Activated CD4-positive, alpha-beta T cell treated with anti-CD3 and anti-CD28 coated beads, Interleukin-2, Interleukin-4, amounts not matched to agents 100 ng/mL and 50 ng/mL, durations not matched to agents 16 hours and 8 hours (primary cell): ENCODE measurements around the gene SCN8A.
A peak's percentile ranks its signal among the peaks of the same experiment; 100 is the strongest.
"Not testable (repeated sequence)": the region's sequence is repeated elsewhere in the genome, so short reads cannot be mapped to it uniquely, and the experiment has no call there.

Experiments
- DNase-seq: peaks from one replicate; pipeline ENCODE4 v3.0.0-alpha.2; 2020; ENCODE audit warnings: low spot score

Gene SCN8A

GRCh38 chr12:51591016-51591901, at the start of gene SCN8A:
Gene SCN8A (plus strand): TSS chr12:51591233. CDS start chr12:51662818, 71,585 bp downstream.
- DNase-seq, result peak; percentile 26

GRCh38 chr12:51546097-51546496, 44.9 kb upstream of the SCN8A start:
- DNase-seq, result no peak

GRCh38 chr12:51547606-51548005, 43.4 kb upstream of the SCN8A start:
- DNase-seq, result no peak

- no peak for DNase-seq
Observed at GRCh38 chr12:51548241-51548640, 42.8 kb upstream of the SCN8A start.

GRCh38 chr12:51549637-51550036, 41.4 kb upstream of the SCN8A start:
- DNase-seq, result no peak

- not testable (repeated sequence) for DNase-seq
Observed at GRCh38 chr12:51568271-51569032, 22.6 kb upstream of the SCN8A start.

- DNase-seq, result no peak
Observed at GRCh38 chr12:51579321-51579850, 11.6 kb upstream of the SCN8A start.

- DNase-seq, result no peak
Observed at GRCh38 chr12:51589060-51589459, 2.0 kb upstream of the SCN8A start.

GRCh38 chr12:51589557-51590176, 1.4 kb upstream of the SCN8A start:
- DNase-seq, result no peak

GRCh38 chr12:51590347-51591015, 552 bp upstream of the SCN8A start:
- DNase-seq, result peak; percentile 69

- DNase-seq, result no peak
Observed at GRCh38 chr12:51592034-51592705, 1.1 kb downstream of the SCN8A start.

- DNase-seq, result no peak
Observed at GRCh38 chr12:51593021-51593420, 2.0 kb downstream of the SCN8A start.

- no peak for DNase-seq
Observed at GRCh38 chr12:51593539-51593938, 2.5 kb downstream of the SCN8A start.

GRCh38 chr12:51598156-51598555, 7.1 kb downstream of the SCN8A start:
- DNase-seq, result no peak

- no peak for DNase-seq
Observed at GRCh38 chr12:51600721-51601120, 9.7 kb downstream of the SCN8A start.

- DNase-seq, result no peak
Observed at GRCh38 chr12:51601241-51601640, 10.2 kb downstream of the SCN8A start.

- DNase-seq, result not testable (repeated sequence)
Observed at GRCh38 chr12:51605896-51606295, 14.9 kb downstream of the SCN8A start.

- not testable (repeated sequence) for DNase-seq
Observed at GRCh38 chr12:51607197-51607596, 16.2 kb downstream of the SCN8A start.

- no peak for DNase-seq
Observed at GRCh38 chr12:51620448-51620847, 29.4 kb downstream of the SCN8A start.

GRCh38 chr12:51621156-51621922, 30.3 kb downstream of the SCN8A start:
- no peak for DNase-seq
